ENCODE results near the gene MST1.
A peak's percentile ranks its signal among the peaks of the same experiment; 100 is the strongest.

The MST1 gene

GRCh38 chr3:49689046-49689907, at the start of gene MST1, which contains the start of gene RNF123 (continued):
- no peak for TF ChIP-seq GFI1B (tag by site-specific recombination; IDR thresholded peaks at IDR 0.05)
- no peak for TF ChIP-seq ZNF133 (tag by site-specific recombination; IDR thresholded peaks at IDR 0.05)
- TF ChIP-seq ZNF571 (tag by site-specific recombination; IDR thresholded peaks at IDR 0.05), result no peak
- no peak for TF ChIP-seq ZNF292 (tag by site-specific recombination; IDR thresholded peaks at IDR 0.05; ENCODE audit: borderline replicate concordance, low read depth)
- no peak; the same call in 1 of the 2 replicates for TF ChIP-seq KLF1 (tag by site-specific recombination; IDR thresholded peaks at IDR 0.05)
- TF ChIP-seq, protein P1, sequence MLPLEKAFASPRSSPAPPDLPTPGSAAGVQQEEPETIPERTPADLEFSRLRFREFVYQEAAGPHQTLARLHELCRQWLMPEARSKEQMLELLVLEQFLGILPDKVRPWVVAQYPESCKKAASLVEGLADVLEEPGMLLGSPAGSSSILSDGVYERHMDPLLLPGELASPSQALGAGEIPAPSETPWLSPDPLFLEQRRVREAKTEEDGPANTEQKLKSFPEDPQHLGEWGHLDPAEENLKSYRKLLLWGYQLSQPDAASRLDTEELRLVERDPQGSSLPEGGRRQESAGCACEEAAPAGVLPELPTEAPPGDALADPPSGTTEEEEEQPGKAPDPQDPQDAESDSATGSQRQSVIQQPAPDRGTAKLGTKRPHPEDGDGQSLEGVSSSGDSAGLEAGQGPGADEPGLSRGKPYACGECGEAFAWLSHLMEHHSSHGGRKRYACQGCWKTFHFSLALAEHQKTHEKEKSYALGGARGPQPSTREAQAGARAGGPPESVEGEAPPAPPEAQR (tag by site-specific recombination; IDR thresholded peaks at IDR 0.05), result no peak
- no peak for TF ChIP-seq PRDM1 (tag by site-specific recombination; IDR thresholded peaks at IDR 0.05)
- TF ChIP-seq ZNF157 (tag by site-specific recombination; IDR thresholded peaks at IDR 0.05), result no peak
- no peak for TF ChIP-seq FEZF1 (tag by site-specific recombination; IDR thresholded peaks at IDR 0.05)
- TF ChIP-seq ZNF449 (tag by site-specific recombination; IDR thresholded peaks at IDR 0.05), result peak; percentile 88
- TF ChIP-seq ZNF596 (tag by site-specific recombination; IDR thresholded peaks at IDR 0.05), result no peak
- no peak for TF ChIP-seq ZNF223 (tag by site-specific recombination; IDR thresholded peaks at IDR 0.05)
- no peak for TF ChIP-seq ZNF354C (tag by site-specific recombination; IDR thresholded peaks at IDR 0.05; ENCODE audit: borderline replicate concordance, low read depth)
- no peak for TF ChIP-seq ZNF639 (tag by site-specific recombination; IDR thresholded peaks at IDR 0.05)
- peak; percentile 51; the same call in 1 of the 2 replicates for TF ChIP-seq KLF8 (tag by site-specific recombination; IDR thresholded peaks at IDR 0.05)
- TF ChIP-seq ZNF175 (tag by site-specific recombination; IDR thresholded peaks at IDR 0.05), result no peak
- TF ChIP-seq ZNF544 (tag by site-specific recombination; IDR thresholded peaks at IDR 0.05), result no peak
- TF ChIP-seq ZNF777 (tag by site-specific recombination; IDR thresholded peaks at IDR 0.05; ENCODE audit: borderline replicate concordance), result no peak
- TF ChIP-seq ZNF701 (tag by site-specific recombination; IDR thresholded peaks at IDR 0.05), result no peak
- TF ChIP-seq, protein P2, sequence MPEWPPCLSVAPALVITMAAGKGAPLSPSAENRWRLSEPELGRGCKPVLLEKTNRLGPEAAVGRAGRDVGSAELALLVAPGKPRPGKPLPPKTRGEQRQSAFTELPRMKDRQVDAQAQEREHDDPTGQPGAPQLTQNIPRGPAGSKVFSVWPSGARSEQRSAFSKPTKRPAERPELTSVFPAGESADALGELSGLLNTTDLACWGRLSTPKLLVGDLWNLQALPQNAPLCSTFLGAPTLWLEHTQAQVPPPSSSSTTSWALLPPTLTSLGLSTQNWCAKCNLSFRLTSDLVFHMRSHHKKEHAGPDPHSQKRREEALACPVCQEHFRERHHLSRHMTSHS (tag by site-specific recombination; IDR thresholded peaks at IDR 0.05), result no peak
- no peak for TF ChIP-seq HOXD13 (CRISPR knock-in tag; IDR thresholded peaks at IDR 0.05; ENCODE audit: borderline replicate concordance)
- 0 out of 2 replicates have a peak, but pooled peaks have one; percentile 43 for TF ChIP-seq ZBTB48 (tag by site-specific recombination; IDR thresholded peaks at IDR 0.05)
- peak; percentile 31; the same call in 1 of the 2 replicates for TF ChIP-seq ZNF843 (tag by site-specific recombination; IDR thresholded peaks at IDR 0.05)
- no peak for TF ChIP-seq ZNF112 (tag by site-specific recombination; IDR thresholded peaks at IDR 0.05)
- TF ChIP-seq ZNF548 (tag by site-specific recombination; IDR thresholded peaks at IDR 0.05), result no peak
- TF ChIP-seq KLF7 (tag by site-specific recombination; IDR thresholded peaks at IDR 0.05; ENCODE audit: borderline replicate concordance), result no peak
- TF ChIP-seq ZNF626 (tag by site-specific recombination; IDR thresholded peaks at IDR 0.05), result no peak
- TF ChIP-seq OVOL3 (tag by site-specific recombination; IDR thresholded peaks at IDR 0.05), result no peak
- no peak for TF ChIP-seq MEIS1 (CRISPR knock-in tag; IDR thresholded peaks at IDR 0.05; ENCODE audit: borderline replicate concordance)
- TF ChIP-seq HOXA7 (CRISPR knock-in tag; IDR thresholded peaks at IDR 0.05; ENCODE audit: borderline replicate concordance), result no peak
- peak; percentile 43 for TF ChIP-seq SP2 (tag by site-specific recombination; IDR thresholded peaks at IDR 0.05)
- no peak for TF ChIP-seq ZNF529 (tag by site-specific recombination; IDR thresholded peaks at IDR 0.05; ENCODE audit: insufficient replicate concordance)
- no peak for TF ChIP-seq ZNF510 (tag by site-specific recombination; IDR thresholded peaks at IDR 0.05; ENCODE audit: insufficient replicate concordance)
- TF ChIP-seq ZNF658 (tag by site-specific recombination; IDR thresholded peaks at IDR 0.05), result no peak
- TF ChIP-seq YY2 (tag by site-specific recombination; IDR thresholded peaks at IDR 0.05), result no peak
- TF ChIP-seq OSR2 (tag by site-specific recombination; IDR thresholded peaks at IDR 0.05), result no peak
- no peak for TF ChIP-seq ZBTB7A (tag by site-specific recombination; IDR thresholded peaks at IDR 0.05; ENCODE audit: low read depth)
- TF ChIP-seq ZSCAN23 (tag by site-specific recombination; IDR thresholded peaks at IDR 0.05), result no peak

All from HEK293 (cell line).